IMR-90 (cell line): ENCODE results near the gene FAM118A. TPM values are rescaled to one million over a fixed set of nuclear protein-coding genes. Genes with fewer than 3 reads are reported as not detected.

Experiments used
- ATAC-seq: fragments of 200-7000 bp; cut with Tn5 transposase; 2 replicates; pipeline ENCODE4 v1.9.1; 2020; ENCODE audit warnings: low read depth, mild to moderate bottlenecking, moderate library complexity
- BruUV-seq: library from RNA; stranded (reverse); fragments of 400-500 nt; replicated peaks from 2 replicates; lab custom pipeline; 2021; lab: Mats Ljungman, UMichigan
- CTCF ChIA-PET: fragments of 300-600 bp; formaldehyde crosslinking; extraction: SDS; loops from one replicate; lab custom pipeline; 2021; ENCODE audit warnings: antibody characterized with exemption; lab: Yijun Ruan, JAX
- POLR2A ChIA-PET: fragments of 300-600 bp; sonication (Branson Sonifier 250); formaldehyde crosslinking; loops from one replicate; lab custom pipeline; 2022; ENCODE audit warnings: antibody characterized with exemption; ENCODE audit not compliant: unreplicated experiment; lab: Charles Lee
- DNase-seq: peaks from one replicate; pipeline ENCODE4 v3.0.0; 2013
- H2AFZ ChIP-seq: replicated peaks from 2 replicates; pipeline ENCODE3; 2013; ENCODE audit warnings: low read length, mild to moderate bottlenecking; ENCODE audit not compliant: poor library complexity
- H2AK5ac ChIP-seq: 2 replicates; pipeline ENCODE4 v1.6.1; 2013; ENCODE audit warnings: low read depth, low read length, inconsistent platforms
- H2AK9ac ChIP-seq: replicated peaks from 2 replicates; pipeline ENCODE3; 2013; ENCODE audit warnings: mild to moderate bottlenecking, low read depth, low read length, moderate library complexity; ENCODE audit not compliant: poor library complexity
- H2BK120ac ChIP-seq: 2 replicates; pipeline ENCODE4 v1.6.1; 2013; ENCODE audit warnings: low read depth, low read length, inconsistent platforms
- H2BK15ac ChIP-seq: 3 replicates; pipeline ENCODE4 v1.6.1; 2013; ENCODE audit warnings: low read depth, low read length, inconsistent platforms
- H2BK20ac ChIP-seq: 2 replicates; pipeline ENCODE4 v1.6.1; 2013; ENCODE audit warnings: low read depth, mild to moderate bottlenecking, inconsistent platforms, low read length, moderate library complexity
- H2BK5ac ChIP-seq: 2 replicates; pipeline ENCODE4 v1.6.1; 2013; ENCODE audit warnings: mild to moderate bottlenecking, low read depth, low read length, inconsistent platforms; ENCODE audit not compliant: poor library complexity, severe bottlenecking
- H3K14ac ChIP-seq: replicated peaks from 2 replicates; pipeline ENCODE4 v1.6.1; 2013; ENCODE audit warnings: low read depth, low read length, inconsistent platforms
- H3K18ac ChIP-seq: 2 replicates; pipeline ENCODE4 v1.6.1; 2013; ENCODE audit warnings: low read depth, low read length, control low read depth
- H3K23ac ChIP-seq: 2 replicates; pipeline ENCODE4 v1.6.1; 2013; ENCODE audit warnings: low read depth, low read length, inconsistent platforms
- H3K27ac ChIP-seq: 2 replicates; pipeline ENCODE4 v1.5.1; 2013; ENCODE audit warnings: mild to moderate bottlenecking, control low read depth, low read length; ENCODE audit not compliant: insufficient read depth
- H3K27me3 ChIP-seq: 2 replicates; pipeline ENCODE4 v1.6.1; 2013; ENCODE audit warnings: low read length; ENCODE audit not compliant: control insufficient read depth, insufficient read depth
- H3K36me3 ChIP-seq: 2 replicates; pipeline ENCODE4 v1.6.1; 2013; ENCODE audit warnings: low read length, mixed read lengths; ENCODE audit not compliant: control insufficient read depth, insufficient read depth
- H3K4ac ChIP-seq: 2 replicates; pipeline ENCODE4 v1.6.1; 2013; ENCODE audit warnings: low read depth, low read length, inconsistent platforms
- H3K4me1 ChIP-seq: 2 replicates; pipeline ENCODE4 v1.6.1; 2013; ENCODE audit warnings: low read length, mixed read lengths; ENCODE audit not compliant: control insufficient read depth, insufficient read depth
- H3K4me2 ChIP-seq: 2 replicates; pipeline ENCODE4 v1.6.1; 2013; ENCODE audit warnings: low read depth, mild to moderate bottlenecking, control low read depth, low read length, moderate library complexity
- H3K4me3 ChIP-seq: 2 replicates; pipeline ENCODE4 v1.5.1; 2013; ENCODE audit warnings: low read depth, mild to moderate bottlenecking, control low read depth, low read length, moderate library complexity; ENCODE audit not compliant: insufficient read depth
- H3K56ac ChIP-seq: 2 replicates; pipeline ENCODE4 v1.6.1; 2013; ENCODE audit warnings: low read length, inconsistent platforms; ENCODE audit not compliant: insufficient read depth; ENCODE audit errors: extremely low read depth
- H3K79me1 ChIP-seq, 2 experiments: 2 replicates each; pipeline ENCODE4 v1.6.1; 2013; ENCODE audit warnings: low read length in 2 of 2, inconsistent platforms in 1 of 2, low read depth in 1 of 2
- H3K9ac ChIP-seq: 2 replicates; pipeline ENCODE4 v1.6.1; 2013; ENCODE audit warnings: low read depth, low read length, control low read depth
- H3K9me1 ChIP-seq: 2 replicates; pipeline ENCODE4 v1.6.1; 2013; ENCODE audit warnings: low read length, inconsistent platforms; ENCODE audit not compliant: insufficient read depth
- H3K9me3 ChIP-seq: 2 replicates; pipeline ENCODE4 v1.6.1; 2013; ENCODE audit warnings: low read length; ENCODE audit not compliant: control insufficient read depth, insufficient read depth
- H4K20me1 ChIP-seq: 2 replicates; pipeline ENCODE4 v1.6.1; 2013; ENCODE audit warnings: low read length, inconsistent platforms; ENCODE audit not compliant: insufficient read depth
- H4K5ac ChIP-seq: 2 replicates; pipeline ENCODE4 v1.6.1; 2013; ENCODE audit warnings: mild to moderate bottlenecking, low read depth, low read length, control low read depth
- H4K8ac ChIP-seq, 2 experiments: 2 replicates each; pipeline ENCODE4 v1.6.1; 2013; ENCODE audit warnings: low read depth in 2 of 2, low read length in 2 of 2, control low read depth in 1 of 2, inconsistent platforms in 1 of 2
- H4K91ac ChIP-seq: 2 replicates; pipeline ENCODE4 v1.6.1; 2013; ENCODE audit warnings: low read depth, low read length, inconsistent platforms; ENCODE audit not compliant: insufficient read depth
- BHLHE40 ChIP-seq: fragments of 150-350 bp; IDR thresholded peaks from 2 replicates; pipeline ENCODE4 v1.6.1; 2016; ENCODE audit warnings: mild to moderate bottlenecking, low read depth, low read length
- MXI1 ChIP-seq: IDR thresholded peaks from 2 replicates; pipeline ENCODE4 v1.6.1; 2012; ENCODE audit warnings: low read depth, mild to moderate bottlenecking, low read length, moderate library complexity, borderline replicate concordance
- WGBS, 2 experiments: methylation state at CpG; one replicate each; pipeline versions ENCODE4 v1.1.5 to v1.1.7; 2013; ENCODE audit warnings: missing lambda C conversion rate in 2 of 2; ENCODE audit not compliant: insufficient read length in 1 of 2; ENCODE audit errors: extremely low coverage in 2 of 2; 5-methylcytosine and 5-hydroxymethylcytosine counted together
- dilution Hi-C: fragments of 300-500 bp; cut with HindIII; formaldehyde crosslinking; loops from one replicate; pipeline ENCODE4 v1.14.3; 2018; ENCODE audit warnings: low sequenced_read_pairs; ENCODE audit not compliant: unreplicated experiment
- in situ Hi-C: fragments of 300-500 bp; cut with MboI; formaldehyde crosslinking; loops from 3 replicates; pipeline ENCODE4 v1.14.3; 2019; ENCODE audit warnings: low sequenced_read_pairs, inconsistent platforms, mixed read lengths
- intact Hi-C: fragments of 100-400 bp; cut with micrococcal nuclease; formaldehyde crosslinking; loops from 2 replicates; pipeline ENCODE4 v1.10.0; 2022
- polyA plus RNA-seq, 3 experiments: library from polyadenylated mRNA; depleted of rRNA; stranded (reverse); fragments of >200 nt; gene quantifications; 2 replicates each; pipeline ENCODE4 v1.2.3, GENCODE V29; 2012; ENCODE audit warnings: low replicate concordance in 1 of 3
- total RNA-seq: library from RNA; depleted of rRNA; stranded (reverse); fragments of >200 nt; gene quantifications from 2 replicates; pipeline ENCODE4 v1.2.3, GENCODE V29; 2012

Gene FAM118A
- total and polyA plus RNA-seq, 2 of the 4 experiments (the other 2 are of a cell fraction) = 20.6 to 95.6 TPM

DNA sequence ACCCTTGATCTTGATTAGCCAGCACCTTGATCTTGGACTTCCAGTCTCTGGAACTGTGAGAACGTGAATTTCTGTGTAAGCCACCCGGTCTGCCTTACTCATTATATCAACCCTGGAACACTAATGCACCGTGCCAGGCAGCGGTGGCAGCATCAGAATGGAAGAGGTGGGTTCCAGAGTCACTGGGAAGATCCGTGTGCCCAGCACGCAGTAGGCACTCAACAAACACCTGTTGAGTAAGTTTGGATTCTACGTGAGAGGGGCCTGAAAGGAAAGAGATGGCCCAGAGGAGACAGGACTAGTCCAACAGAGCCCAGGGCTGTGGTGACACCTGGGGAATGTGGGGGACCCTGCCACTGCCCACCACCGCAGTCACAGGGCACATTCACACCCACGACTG, 31.6 kb upstream of the FAM118A start:
- H4K5ac ChIP-seq = no peak overlapping the region
- ATAC-seq = no peak
- H3K27me3 ChIP-seq = peaks cover 2% of the 10 kb centered on the region
- no peak overlapping the region for H3K4me3 ChIP-seq
- intact Hi-C loops (no loop called here), dilution Hi-C loops (no loop called here), in situ Hi-C loops (no loop called here)
- peak overlapping the region; percentile 57; the same call in 1 of the 2 replicates for H2AK5ac ChIP-seq
- H3K14ac ChIP-seq = no peak overlapping the region
- no peaks in the 10 kb centered on the region for H3K9me1 ChIP-seq
- ChIA-PET POLR2A (no interaction called here), CTCF (no interaction called here)
- H3K56ac ChIP-seq = no peak overlapping the region
- 0 out of 3 replicates have a peak overlapping the region, but pooled peaks have one; percentile 44 for H2BK15ac ChIP-seq
- no peak overlapping the region for H2BK5ac ChIP-seq
- H3K9ac ChIP-seq = no peak overlapping the region
- no peaks in the 10 kb centered on the region for H4K20me1 ChIP-seq
- no peak overlapping the region for H2AFZ ChIP-seq
- peak overlapping the region; percentile 53; the same call in 1 of the 2 replicates for H2BK20ac ChIP-seq
- H3K4me1 ChIP-seq = peaks cover 8% of the 10 kb centered on the region
- H3K9me3 ChIP-seq = no peaks in the 10 kb centered on the region
- peak overlapping the region; percentile 40; the same call in 1 of the 2 replicates for H2BK120ac ChIP-seq
- no TSS peak for BruUV-seq
- no peak for TF ChIP-seq BHLHE40
- TF ChIP-seq MXI1 = no peak
- no peak overlapping the region for H3K18ac ChIP-seq
- H3K79me1 ChIP-seq = no peaks in the 10 kb centered on the region
- no peak overlapping the region for H4K8ac ChIP-seq
- DNase-seq = no peak
- no peaks in the 10 kb centered on the region for H3K36me3 ChIP-seq
- no peak overlapping the region for H3K27ac ChIP-seq
- H3K23ac ChIP-seq = no peak overlapping the region
- WGBS, 2 experiments = 100% methylated on average over 1 of the region's 9 CpGs; no CpG with 5 or more reads in 1 of the 2 experiments
- H3K4me2 ChIP-seq = no peak overlapping the region
- H4K91ac ChIP-seq = 0 out of 2 replicates have a peak overlapping the region, but pooled peaks have one; percentile 5
- peak overlapping the region; percentile 70 for H2AK9ac ChIP-seq
- H3K4ac ChIP-seq = peak overlapping the region; percentile 42; the same call in 1 of the 2 replicates
